H9 (cell line): ENCODE results near the gene KCND2. TPM values are rescaled to one million over a fixed set of nuclear protein-coding genes. Genes with fewer than 3 reads are reported as not detected.

Experiments
- DNase-seq: peaks from one replicate; pipeline ENCODE4 v3.0.0-alpha.2; 2017
- H2AFZ ChIP-seq: one replicate; pipeline ENCODE4 v1.6.1; 2013; ENCODE audit warnings: mild to moderate bottlenecking, low read length, control low read depth, moderate library complexity
- H2AK5ac ChIP-seq: 2 replicates; pipeline ENCODE4 v1.6.1; 2013; ENCODE audit warnings: low read length, control low read depth, mixed read lengths; ENCODE audit not compliant: insufficient read length
- H2BK120ac ChIP-seq: one replicate; pipeline ENCODE4 v1.6.1; 2013; ENCODE audit warnings: low read depth, mild to moderate bottlenecking, low read length, control low read depth, inconsistent platforms; ENCODE audit not compliant: poor library complexity, severe bottlenecking
- H2BK12ac ChIP-seq: 2 replicates; pipeline ENCODE4 v1.6.1; 2013; ENCODE audit warnings: low read length, control low read depth, mixed read lengths, low read depth; ENCODE audit not compliant: insufficient read length
- H2BK15ac ChIP-seq: 2 replicates; pipeline ENCODE4 v1.6.1; 2013; ENCODE audit warnings: low read depth, low read length, control low read depth
- H2BK20ac ChIP-seq: one replicate; pipeline ENCODE4 v1.6.1; 2013; ENCODE audit warnings: low read depth, mild to moderate bottlenecking, low read length, control low read depth, inconsistent platforms; ENCODE audit not compliant: poor library complexity, severe bottlenecking
- H2BK5ac ChIP-seq: 2 replicates; pipeline ENCODE4 v1.6.1; 2013; ENCODE audit warnings: low read length, control low read depth, mixed read lengths; ENCODE audit not compliant: insufficient read length
- H3K14ac ChIP-seq: 2 replicates; pipeline ENCODE4 v1.6.1; 2013; ENCODE audit warnings: low read length, control low read depth; ENCODE audit not compliant: insufficient read depth
- H3K18ac ChIP-seq: 2 replicates; pipeline ENCODE4 v1.6.1; 2013; ENCODE audit warnings: low read depth, mild to moderate bottlenecking, mixed read lengths, low read length, control low read depth; ENCODE audit not compliant: insufficient read length
- H3K23ac ChIP-seq: 2 replicates; pipeline ENCODE4 v1.6.1; 2013; ENCODE audit warnings: low read length, control low read depth, mixed read lengths, low read depth; ENCODE audit not compliant: insufficient read length
- H3K23me2 ChIP-seq: 2 replicates; pipeline ENCODE4 v1.6.1; 2013; ENCODE audit warnings: low read depth, mild to moderate bottlenecking, mixed read lengths, low read length, control low read depth; ENCODE audit not compliant: insufficient read length, poor library complexity, severe bottlenecking
- H3K27ac ChIP-seq: 2 replicates; pipeline ENCODE4 v1.5.1; 2013; ENCODE audit warnings: low read length, control low read depth, mixed read lengths, low read depth; ENCODE audit not compliant: insufficient read length
- H3K27me3 ChIP-seq: 2 replicates; pipeline ENCODE4 v1.6.1; 2013; ENCODE audit warnings: low read length, control low read depth, inconsistent platforms; ENCODE audit not compliant: insufficient read depth
- H3K4ac ChIP-seq: 2 replicates; pipeline ENCODE4 v1.6.1; 2013; ENCODE audit warnings: low read depth, mild to moderate bottlenecking, control low read depth, inconsistent platforms, low read length, moderate library complexity
- H3K4me1 ChIP-seq: 2 replicates; pipeline ENCODE4 v1.6.1; 2013; ENCODE audit warnings: low read length, control low read depth, inconsistent platforms; ENCODE audit not compliant: insufficient read depth
- H3K4me2 ChIP-seq: 2 replicates; pipeline ENCODE4 v1.6.1; 2013; ENCODE audit warnings: low read length, control low read depth, mixed read lengths; ENCODE audit not compliant: insufficient read length, insufficient read depth
- H3K56ac ChIP-seq: 2 replicates; pipeline ENCODE4 v1.6.1; 2013; ENCODE audit warnings: low read depth, mild to moderate bottlenecking, mixed read lengths, low read length, control low read depth; ENCODE audit not compliant: insufficient read length
- H3K79me1 ChIP-seq: 2 replicates; pipeline ENCODE4 v1.6.1; 2013; ENCODE audit warnings: low read depth, mild to moderate bottlenecking, moderate library complexity, low read length, control low read depth, inconsistent platforms; ENCODE audit not compliant: insufficient read depth, poor library complexity, severe bottlenecking
- H3K79me2 ChIP-seq: 2 replicates; pipeline ENCODE4 v1.6.1; 2013; ENCODE audit warnings: low read length, control low read depth, inconsistent platforms; ENCODE audit not compliant: insufficient read depth
- H3K9ac ChIP-seq: 2 replicates; pipeline ENCODE4 v1.6.1; 2013; ENCODE audit warnings: low read length, control low read depth, mixed read lengths; ENCODE audit not compliant: insufficient read length; ENCODE audit errors: extremely low read depth
- H3K9me3 ChIP-seq: one replicate; pipeline ENCODE4 v1.6.1; 2013; ENCODE audit warnings: low read depth, low read length, inconsistent platforms; ENCODE audit not compliant: control insufficient read depth
- H3T11ph ChIP-seq: one replicate; pipeline ENCODE4 v1.6.1; 2013; ENCODE audit warnings: mild to moderate bottlenecking, low read length, control low read depth, inconsistent platforms
- H4K20me1 ChIP-seq: one replicate; pipeline ENCODE4 v1.6.1; 2013; ENCODE audit not compliant: control insufficient read depth, insufficient read length, insufficient read depth
- H4K5ac ChIP-seq: 2 replicates; pipeline ENCODE4 v1.6.1; 2013; ENCODE audit warnings: low read depth, mild to moderate bottlenecking, mixed read lengths, low read length, control low read depth; ENCODE audit not compliant: insufficient read length
- H4K8ac ChIP-seq: replicated peaks from 2 replicates; pipeline ENCODE4 v1.6.1; 2013; ENCODE audit warnings: low read length, control low read depth, mixed read lengths, low read depth; ENCODE audit not compliant: insufficient read length
- H4K91ac ChIP-seq: 2 replicates; pipeline ENCODE4 v1.6.1; 2013; ENCODE audit warnings: low read depth, mild to moderate bottlenecking, moderate library complexity, mixed read lengths, low read length, control low read depth; ENCODE audit not compliant: insufficient read length
- H3K27ac Mint-ChIP-seq, 3 experiments: 2 replicates in 2 of 3; 3 replicates in 1 of 3; pipeline ENCODE4 v1.8.0; 2020 to 2021; ENCODE audit warnings: mixed read lengths in 3 of 3, mild to moderate bottlenecking in 1 of 3, moderate library complexity in 1 of 3
- H3K27me3 Mint-ChIP-seq: 2 replicates; pipeline ENCODE4 v1.8.0; 2021; ENCODE audit warnings: low read depth, mild to moderate bottlenecking, moderate library complexity, mixed read lengths
- H3K36me3 Mint-ChIP-seq, 3 experiments: 2 replicates in 2 of 3; 3 replicates in 1 of 3; pipeline ENCODE4 v1.8.0; 2020 to 2021; ENCODE audit warnings: low read depth in 3 of 3, mixed read lengths in 3 of 3; ENCODE audit not compliant: insufficient read depth in 1 of 3
- H3K4me1 Mint-ChIP-seq, 2 experiments: 2 replicates each; pipeline ENCODE4 v1.8.0; 2020; ENCODE audit warnings: mixed read lengths in 2 of 2
- H3K4me3 Mint-ChIP-seq, 2 experiments: 2 replicates in 1 of 2; 3 replicates in 1 of 2; pipeline ENCODE4 v1.8.0; 2020 to 2021; ENCODE audit warnings: mild to moderate bottlenecking in 2 of 2, mixed read lengths in 2 of 2, moderate library complexity in 1 of 2
- H3K9me3 Mint-ChIP-seq, 2 experiments: 2 replicates in 1 of 2; 3 replicates in 1 of 2; pipeline ENCODE4 v1.8.0; 2020; ENCODE audit warnings: mild to moderate bottlenecking in 2 of 2, mixed read lengths in 2 of 2, moderate library complexity in 1 of 2
- CTCF ChIP-seq: fragments of 200-600 bp; sonication (generic); conservative IDR thresholded peaks from 3 replicates; pipeline ENCODE4 v1.8.0; 2021; ENCODE audit warnings: antibody characterized with exemption, mild to moderate bottlenecking
- WGBS: extraction: QIAGEN DNeasy Blood & Tissue Kit; methylation state at CpG from one replicate; pipeline ENCODE4 v1.1.7; 2013; ENCODE audit warnings: missing lambda C conversion rate, low lambda C conversion rate, mixed read lengths; ENCODE audit not compliant: insufficient read length; ENCODE audit errors: extremely low coverage; 5-methylcytosine and 5-hydroxymethylcytosine counted together
- total RNA-seq: library from RNA; stranded (reverse); gene quantifications from 2 replicates; pipeline ENCODE4 v1.2.1, GENCODE V29; 2021

Gene KCND2
- total RNA-seq, 1 experiment from 2014 or later: 6.4 TPM

- no CpG with 5 or more reads among the region's 3 CpGs for WGBS
Measured at GRCh38 chr7:120472892-120473291, 199.9 kb downstream of the KCND2 start.

More at GRCh38 chr7:120472892-120473291, 199.9 kb downstream of the KCND2 start:
- DNase-seq: no peak
- Histone ChIP-seq H2BK120ac (no peak overlapping the region), H3K14ac (no peak overlapping the region), H3K9ac (no peak overlapping the region), H2AFZ (no peak overlapping the region), H2BK5ac (no peak overlapping the region), H2AK5ac (no peak overlapping the region), H3K79me1 (no peaks in the 10 kb centered on the region), H3K9me3 (no peaks in the 10 kb centered on the region), H4K91ac (no peak overlapping the region), H3K27ac (no peak overlapping the region), H3K18ac (no peak overlapping the region), H4K8ac (no peak overlapping the region), H3K23me2 (no peaks in the 10 kb centered on the region), H2BK12ac (no peak overlapping the region), H3K4me1 (no peaks in the 10 kb centered on the region; the same call in 1 of the 2 replicates), H3T11ph (no peak overlapping the region), H3K4ac (no peak overlapping the region), H2BK20ac (no peak overlapping the region), H4K5ac (no peak overlapping the region), H3K27me3 (no peaks in the 10 kb centered on the region), H3K56ac (no peak overlapping the region), H4K20me1 (no peaks in the 10 kb centered on the region), H3K79me2 (no peaks in the 10 kb centered on the region), H3K23ac (no peak overlapping the region), H3K4me2 (no peak overlapping the region), H2BK15ac (no peak overlapping the region)
- H3K36me3 Mint-ChIP-seq: peaks cover 0 to 2% (median 0%) of the 10 kb centered on the region in 3 experiments; a peak in 1 of 7 replicates
- no peak overlapping the region for H3K4me3 Mint-ChIP-seq
- no peaks in the 10 kb centered on the region for H3K9me3 Mint-ChIP-seq
- TF ChIP-seq CTCF: no peak
- H3K27me3 Mint-ChIP-seq: no peaks in the 10 kb centered on the region
- H3K4me1 Mint-ChIP-seq: peaks cover 12 to 20% of the 10 kb centered on the region in 2 experiments
- H3K27ac Mint-ChIP-seq: peak overlapping the region in 2 of 3 experiments; percentile 9 to 53; a peak in 3 of 7 replicates
